ENCODE results near the gene TAAR5. TPM values are rescaled to one million over a fixed set of nuclear protein-coding genes. Genes with fewer than 3 reads are reported as not detected.

TAAR5 gene
- total and polyA plus RNA-seq, 2 donors (not counting 3 experiments of a cell fraction or from before 2014, with no cell fraction given): not detected

GRCh38 chr6:132569170-132569569, 20.4 kb downstream of the TAAR5 start:
- no peaks in the 10 kb centered on the region for H3K4me1 ChIP-seq (ENCODE audit: control insufficient read depth, extremely low read depth, insufficient read depth, low read length)
- DNase-seq (ENCODE audit: low read depth, low spot score) (no peak), FAIRE-seq (no peak)
- no peak overlapping the region for H3K4me2 ChIP-seq (ENCODE audit: insufficient read depth, low read length)
- no peaks in the 10 kb centered on the region for H3K79me2 ChIP-seq (ENCODE audit: control insufficient read depth, insufficient read depth, low read length)
- no peak overlapping the region for H3K27ac ChIP-seq (ENCODE audit: insufficient read depth, low read depth, low read length)
- H3K36me3 ChIP-seq (ENCODE audit: control insufficient read depth in 2 of 2, extremely low read depth in 1 of 2, insufficient read depth in 2 of 2, low read length in 2 of 2): no peaks in the 10 kb centered on the region
- no peak overlapping the region for H3K9ac ChIP-seq (replicated peaks; ENCODE audit: extremely low read depth, insufficient read depth, low read length)
- intact Hi-C loops (cut with micrococcal nuclease): no loop called here
- peaks cover 0 to 5% of the 10 kb centered on the region in 2 experiments for H3K27me3 ChIP-seq (ENCODE audit: control insufficient read depth in 2 of 2, insufficient read depth in 2 of 2, low read length in 2 of 2)
- H3K9me1 ChIP-seq (replicated peaks; ENCODE audit: control insufficient read depth, extremely low read depth, insufficient read depth, low read length): no peaks in the 10 kb centered on the region
- no peak overlapping the region for H3K4me3 ChIP-seq (replicated peaks in 1 of 3; ENCODE audit: insufficient read depth in 1 of 3, low read depth in 1 of 3, low read length in 3 of 3)
- dilution Hi-C loops (cut with MboI; ENCODE audit: extremely low pct_ligation_motif_present, low sequenced_read_pairs): no loop called here
- TF ChIP-seq FOS (IDR thresholded peaks at IDR 0.05; ENCODE audit: borderline replicate concordance, insufficient read depth, low read length): no peak
- TF ChIP-seq EZH2 (IDR thresholded peaks at IDR 0.05; ENCODE audit: borderline replicate concordance, low read depth, low read length, severe bottlenecking): no peak
- no peak for TF ChIP-seq JUN (IDR thresholded peaks at IDR 0.05; ENCODE audit: borderline replicate concordance, insufficient read depth, insufficient read length, low read depth)
- TF ChIP-seq, protein P1, sequence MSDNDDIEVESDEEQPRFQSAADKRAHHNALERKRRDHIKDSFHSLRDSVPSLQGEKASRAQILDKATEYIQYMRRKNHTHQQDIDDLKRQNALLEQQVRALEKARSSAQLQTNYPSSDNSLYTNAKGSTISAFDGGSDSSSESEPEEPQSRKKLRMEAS (IDR thresholded peaks at IDR 0.05; ENCODE audit: insufficient read depth, insufficient read length): no peak
- no peak for TF ChIP-seq GATA2 (IDR thresholded peaks at IDR 0.05; ENCODE audit: insufficient read depth, insufficient read length, low read depth, low read length)
- TF ChIP-seq POLR2AphosphoS5 (IDR thresholded peaks at IDR 0.05; ENCODE audit: insufficient read depth, low read depth, low read length): no peak
- no peak for TF ChIP-seq POLR2A (IDR thresholded peaks at IDR 0.05; ENCODE audit: low read depth, low read length)
- no peak for TF ChIP-seq MYC (IDR thresholded peaks at IDR 0.05; ENCODE audit: low read depth, low read length)
- TF ChIP-seq CTCF (IDR thresholded peaks at IDR 0.05; ENCODE audit: extremely low read depth in 1 of 2, insufficient read depth in 1 of 2, low read depth in 1 of 2, low read length in 2 of 2): no peak
- no peaks in the 10 kb centered on the region for H3K9me3 ChIP-seq (replicated peaks; ENCODE audit: control insufficient read depth, insufficient read depth, low read length)
- H4K20me1 ChIP-seq (replicated peaks; ENCODE audit: control insufficient read depth, extremely low read depth, insufficient read depth, low read length): no peaks in the 10 kb centered on the region
- no TSS peak for BruUV-seq (replicated peaks)
- CTCF ChIA-PET: no interaction called here
- no peak overlapping the region for H2AFZ ChIP-seq (ENCODE audit: low read depth, low read length)
- POLR2A ChIA-PET: no interaction called here

Measured in endothelial cell of umbilical vein (primary cell).